BJ (cell line): ENCODE results near the gene B3GALT4. TPM values are rescaled to one million over a fixed set of nuclear protein-coding genes. Genes with fewer than 3 reads are reported as not detected.

Source experiments
- CTCF ChIA-PET: fragments of 350-600 bp; formaldehyde crosslinking; extraction: SDS; loops from one replicate; lab custom pipeline; 2021; ENCODE audit warnings: antibody characterized with exemption, inconsistent platforms; lab: Yijun Ruan, JAX
- POLR2A ChIA-PET: fragments of 300-600 bp; sonication (Branson Sonifier 250); formaldehyde crosslinking; extraction: SDS; loops from one replicate; lab custom pipeline; 2021; ENCODE audit warnings: antibody characterized with exemption; lab: Charles Lee
- DNase-seq: peaks from one replicate; pipeline ENCODE4 v3.0.0-alpha.2; 2011; ENCODE audit warnings: low read depth
- H3K27me3 ChIP-seq: 2 replicates; pipeline ENCODE4 v1.6.0; 2011; ENCODE audit warnings: low read length; ENCODE audit not compliant: control insufficient read depth, insufficient read depth
- H3K36me3 ChIP-seq: 2 replicates; pipeline ENCODE4 v1.5.1; 2011; ENCODE audit warnings: low read length; ENCODE audit not compliant: control insufficient read depth, insufficient read depth
- H3K4me3 ChIP-seq: 2 replicates; pipeline ENCODE4 v1.5.1; 2011; ENCODE audit warnings: low read depth, mild to moderate bottlenecking, control low read depth, low read length
- CTCF ChIP-seq: IDR thresholded peaks from 2 replicates; pipeline ENCODE4 v1.5.1; 2011; ENCODE audit warnings: low read depth, mild to moderate bottlenecking, control low read depth, inconsistent platforms, low read length, moderate library complexity; ENCODE audit not compliant: insufficient read depth
- polyA minus RNA-seq: library from RNA; depleted of rRNA, polyadenylated mRNA; stranded (reverse); fragments of >200 nt; gene quantifications from 2 replicates; pipeline ENCODE4 v1.2.3, GENCODE V29; 2011; rRNA and poly(A)+ RNA removed
- polyA plus RNA-seq: library from polyadenylated mRNA; depleted of rRNA; stranded (reverse); fragments of >200 nt; gene quantifications from 2 replicates; pipeline ENCODE4 v1.2.3, GENCODE V29; 2011; rRNA removed

The B3GALT4 gene
- polyA plus RNA-seq (2.2 and 4.0 TPM in 2 replicates), polyA minus RNA-seq (2.2 and 2.6 TPM in 2 replicates)

- Histone ChIP-seq H3K27me3 (no peaks in the 10 kb centered on the region), H3K36me3 (peaks cover 24% of the 10 kb centered on the region), H3K4me3 (peak within 1 kb of the TSS; percentile 49)
- no peak for DNase-seq
- ChIA-PET CTCF (interaction anchor here (0.8 to 3.7 kb wide), 11 partner anchors 11 to 292 kb away, joined by 3 to 21 read pairs (median 4); partner anchors contain the start of genes RGL2, WDR46 and ZBTB22), POLR2A (no interaction called here)
- peak; percentile 39; the same call in 1 of the 2 replicates for TF ChIP-seq CTCF
Observed at GRCh38 chr6:33276864-33277662, at the start of gene B3GALT4. TSS of gene B3GALT4 (plus strand) at chr6:33277123. CDS start at chr6:33277420, 297 bp downstream.

GRCh38 chr6:33235221-33235634 is 41.7 kb upstream of the B3GALT4 start:
- H3K36me3 ChIP-seq: no peaks in the 10 kb centered on the region
- DNase-seq: no peak
- CTCF ChIA-PET: no interaction called here
- no peak overlapping the region for H3K4me3 ChIP-seq
- TF ChIP-seq CTCF: no peak
- POLR2A ChIA-PET: no interaction called here
- peaks cover 22% of the 10 kb centered on the region for H3K27me3 ChIP-seq

- CTCF ChIA-PET: interaction anchor here (5.0 kb wide), 1 partner anchor 12 kb away, joined by 34 read pairs; no protein-coding TSS in a partner anchor
- Histone ChIP-seq H3K36me3 (no peaks in the 10 kb centered on the region), H3K27me3 (peaks cover 21% of the 10 kb centered on the region), H3K4me3 (no peak overlapping the region)
- POLR2A ChIA-PET: no interaction called here
- TF ChIP-seq CTCF: no peak
- no peak for DNase-seq
Observed at GRCh38 chr6:33236328-33236727, 40.6 kb upstream of the B3GALT4 start.

GRCh38 chr6:33236852-33237251 is 40.1 kb upstream of the B3GALT4 start:
- ChIA-PET CTCF (interaction anchor here (5.0 kb wide), 1 partner anchor 12 kb away, joined by 34 read pairs; no protein-coding TSS in a partner anchor), POLR2A (no interaction called here)
- Histone ChIP-seq H3K4me3 (no peak overlapping the region), H3K36me3 (no peaks in the 10 kb centered on the region), H3K27me3 (peaks cover 20% of the 10 kb centered on the region)
- TF ChIP-seq CTCF: no peak
- DNase-seq: no peak

GRCh38 chr6:33237741-33238140 is 39.2 kb upstream of the B3GALT4 start:
- Histone ChIP-seq H3K36me3 (no peaks in the 10 kb centered on the region), H3K27me3 (peaks cover 19% of the 10 kb centered on the region), H3K4me3 (no peak overlapping the region)
- CTCF ChIA-PET: interaction anchor here (5.0 kb wide), 1 partner anchor 11 kb away, joined by 34 read pairs; no protein-coding TSS in a partner anchor
- DNase-seq: no peak
- POLR2A ChIA-PET: no interaction called here
- TF ChIP-seq CTCF: no peak
